Endothelial cell of umbilical vein (primary cell): ENCODE results near the gene RILPL1. TPM values are rescaled to one million over a fixed set of nuclear protein-coding genes. Genes with fewer than 3 reads are reported as not detected.

Experiments used
- BruUV-seq: library from RNA; stranded (reverse); fragments of 400-500 nt; replicated peaks from 2 replicates; lab custom pipeline; 2021; lab: Mats Ljungman, UMichigan
- CTCF ChIA-PET: fragments of 300-600, 350-600 bp; sonication (Branson Sonifier 250); formaldehyde crosslinking; loops from one replicate; lab custom pipeline; 2021; ENCODE audit warnings: antibody characterized with exemption, inconsistent platforms; lab: Charles Lee
- POLR2A ChIA-PET: fragments of 300-600, 350-600 bp; sonication (Branson Sonifier 250); formaldehyde crosslinking; loops from one replicate; lab custom pipeline; 2021; ENCODE audit warnings: antibody characterized with exemption, inconsistent platforms; lab: Charles Lee
- DNase-seq: peaks from one replicate; pipeline ENCODE4 v3.0.0-alpha.2; 2011; ENCODE audit warnings: low read depth, low spot score
- FAIRE-seq: peaks from 2 replicates; lab custom pipeline; 2011; peaks lifted over from hg19 to GRCh38; lab: Jason Lieb, UNC
- H2AFZ ChIP-seq: 2 replicates; pipeline ENCODE4 v1.6.0; 2012; ENCODE audit warnings: low read depth, low read length, control low read depth, inconsistent platforms
- H3K27ac ChIP-seq: 2 replicates; pipeline ENCODE4 v1.5.1; 2011; ENCODE audit warnings: low read depth, mild to moderate bottlenecking, control low read depth, low read length, moderate library complexity; ENCODE audit not compliant: insufficient read depth
- H3K27me3 ChIP-seq, 2 experiments: 2 replicates each; pipeline versions ENCODE4 v1.6.0 to v1.6.1; 2011; ENCODE audit warnings: low read length in 2 of 2, mixed read lengths in 1 of 2; ENCODE audit not compliant: control insufficient read depth in 2 of 2, insufficient read depth in 2 of 2
- H3K36me3 ChIP-seq, 2 experiments: 2 replicates in 1 of 2; 3 replicates in 1 of 2; pipeline ENCODE4 v1.5.1; 2011; ENCODE audit warnings: low read length in 2 of 2, mild to moderate bottlenecking in 1 of 2, moderate library complexity in 1 of 2; ENCODE audit not compliant: control insufficient read depth in 2 of 2, insufficient read depth in 2 of 2; ENCODE audit errors: extremely low read depth in 1 of 2
- H3K4me1 ChIP-seq: 3 replicates; pipeline ENCODE4 v1.5.1; 2011; ENCODE audit warnings: mild to moderate bottlenecking, low read length; ENCODE audit not compliant: control insufficient read depth, insufficient read depth; ENCODE audit errors: extremely low read depth
- H3K4me2 ChIP-seq: 2 replicates; pipeline ENCODE4 v1.6.1; 2011; ENCODE audit warnings: low read length, control low read depth, mixed read lengths; ENCODE audit not compliant: insufficient read depth
- H3K4me3 ChIP-seq, 3 experiments: fragments of 200-600 bp in 1 of 3; sonication (generic), shearing (Covaris generic) in 1 of 3; replicated peaks in 1 of 3; 2 replicates each; pipeline ENCODE4 v1.5.1; 2011 to 2016; ENCODE audit warnings: control low read depth in 3 of 3, low read length in 3 of 3, mild to moderate bottlenecking in 2 of 3, inconsistent platforms in 1 of 3, low read depth in 1 of 3, moderate library complexity in 1 of 3; ENCODE audit not compliant: insufficient read depth in 1 of 3
- H3K79me2 ChIP-seq: 2 replicates; pipeline ENCODE4 v1.6.0; 2012; ENCODE audit warnings: low read length, inconsistent platforms; ENCODE audit not compliant: control insufficient read depth, insufficient read depth
- H3K9ac ChIP-seq: replicated peaks from 2 replicates; pipeline ENCODE3; 2011; ENCODE audit warnings: low read length, control low read depth; ENCODE audit not compliant: insufficient read depth; ENCODE audit errors: extremely low read depth
- H3K9me1 ChIP-seq: replicated peaks from 3 replicates; pipeline ENCODE4 v1.6.0; 2011; ENCODE audit warnings: mild to moderate bottlenecking, low read length; ENCODE audit not compliant: control insufficient read depth, insufficient read depth; ENCODE audit errors: extremely low read depth
- H3K9me3 ChIP-seq: replicated peaks from 2 replicates; pipeline ENCODE4 v1.5.1; 2012; ENCODE audit warnings: low read length, inconsistent platforms; ENCODE audit not compliant: control insufficient read depth, insufficient read depth
- H4K20me1 ChIP-seq: replicated peaks from 2 replicates; pipeline ENCODE3; 2011; ENCODE audit warnings: mild to moderate bottlenecking, low read length; ENCODE audit not compliant: control insufficient read depth, insufficient read depth; ENCODE audit errors: extremely low read depth
- EZH2 ChIP-seq: IDR thresholded peaks from 2 replicates; pipeline ENCODE4 v1.6.1; 2012; ENCODE audit warnings: borderline replicate concordance, low read depth, mild to moderate bottlenecking, moderate library complexity, low read length, inconsistent platforms; ENCODE audit not compliant: severe bottlenecking
- FOS ChIP-seq: IDR thresholded peaks from 2 replicates; pipeline ENCODE4 v1.6.1; 2011; ENCODE audit warnings: mild to moderate bottlenecking, low read length, moderate library complexity, borderline replicate concordance; ENCODE audit not compliant: insufficient read depth
- GATA2 ChIP-seq: IDR thresholded peaks from 2 replicates; pipeline ENCODE4 v1.7.0; 2011; ENCODE audit warnings: low read depth, mild to moderate bottlenecking, moderate library complexity, mixed read lengths, low read length; ENCODE audit not compliant: insufficient read length, insufficient read depth
- JUN ChIP-seq: IDR thresholded peaks from 2 replicates; pipeline ENCODE4 v1.6.1; 2011; ENCODE audit warnings: borderline replicate concordance, low read depth; ENCODE audit not compliant: insufficient read length, insufficient read depth
- MYC ChIP-seq: IDR thresholded peaks from one replicate; pipeline ENCODE4 v1.6.1; 2011; ENCODE audit warnings: mild to moderate bottlenecking, low read depth, low read length
- POLR2A ChIP-seq: IDR thresholded peaks from 2 replicates; pipeline ENCODE4 v1.6.1; 2012; ENCODE audit warnings: low read depth, mild to moderate bottlenecking, control low read depth, low read length
- POLR2AphosphoS5 ChIP-seq: IDR thresholded peaks from 2 replicates; pipeline ENCODE4 v1.6.1; 2012; ENCODE audit warnings: low read depth, mild to moderate bottlenecking, control low read depth, low read length, moderate library complexity; ENCODE audit not compliant: insufficient read depth
- dilution Hi-C: fragments of 300-500 bp; cut with MboI; formaldehyde crosslinking; loops from one replicate; pipeline ENCODE4 v1.15.0; 2019; ENCODE audit warnings: low sequenced_read_pairs; ENCODE audit not compliant: extremely low pct_ligation_motif_present
- intact Hi-C: fragments of 100-400 bp; cut with micrococcal nuclease; formaldehyde crosslinking; loops from one replicate; pipeline ENCODE4 v1.10.0; 2022
- polyA plus RNA-seq, 4 experiments: library from polyadenylated mRNA; depleted of rRNA in 3 of 4; stranded (reverse) in 3 of 4; unstranded in 1 of 4; fragments of >200 nt; gene quantifications; 2 replicates each; pipeline versions ENCODE4 v1.2.1 to v1.2.3, GENCODE V29; 2011 to 2012; ENCODE audit warnings: missing spikeins in 1 of 4
- total RNA-seq: library from RNA; stranded (reverse); gene quantifications from 2 replicates; pipeline ENCODE4 v1.2.3, GENCODE V29; 2021
- TF ChIP-seq, protein P1 (sequence below), 2 donors: IDR thresholded peaks; 1 replicate in 1 of 2; 2 replicates in 1 of 2; pipeline ENCODE4 v1.5.1; 2011; ENCODE audit warnings: low read length in 2 of 2, mild to moderate bottlenecking in 2 of 2, moderate library complexity in 2 of 2, control low read depth in 1 of 2, inconsistent platforms in 1 of 2, low read depth in 1 of 2; ENCODE audit not compliant: insufficient read depth in 1 of 2; ENCODE audit errors: extremely low read depth in 1 of 2
- TF ChIP-seq, protein P2 (sequence below): IDR thresholded peaks from 2 replicates; pipeline ENCODE4 v1.6.1; 2011; ENCODE audit not compliant: insufficient read depth, insufficient read length

RILPL1 gene
- total and polyA plus RNA-seq, 2 donors (not counting 3 experiments of a cell fraction or from before 2014, with no cell fraction given): 30.4 to 34.3 TPM

DNA sequence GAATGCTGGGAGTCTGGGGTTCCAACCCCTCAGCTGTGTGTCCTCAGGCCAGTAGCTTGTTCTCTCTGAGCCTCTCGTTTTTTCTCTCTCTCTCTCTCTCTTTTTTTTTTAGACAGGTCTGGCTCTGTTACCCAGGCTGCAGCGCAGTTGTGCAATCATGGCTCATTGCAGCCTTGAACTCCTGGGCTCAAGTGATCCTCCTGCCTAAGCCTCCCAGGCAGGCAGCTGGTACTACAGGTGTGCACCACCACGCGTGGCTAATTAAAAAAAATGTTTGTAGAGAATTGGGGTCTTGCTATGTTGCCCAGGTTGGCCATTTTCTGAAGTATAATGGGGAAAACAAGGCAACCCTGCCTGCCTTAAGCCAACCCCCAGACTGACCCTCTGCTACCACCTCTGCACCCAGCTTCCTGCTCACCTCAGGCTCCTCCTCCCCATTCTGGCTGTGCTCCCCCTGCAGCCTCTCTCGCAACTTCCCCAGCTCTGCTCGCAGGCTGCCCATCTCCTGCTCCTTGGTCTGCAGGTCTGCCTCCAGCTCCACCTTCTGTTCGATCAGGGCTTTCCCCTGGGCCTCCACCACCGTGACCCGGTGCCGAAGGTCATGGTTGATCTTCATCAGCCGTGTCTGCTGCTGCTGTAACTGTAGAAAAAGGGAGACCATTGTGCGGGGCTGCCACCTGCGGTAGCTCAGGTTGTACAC lies 35.2 kb downstream of the RILPL1 start:
- peaks cover 4 to 27% of the 10 kb centered on the region in 2 experiments for H3K36me3 ChIP-seq
- TF ChIP-seq GATA2: no peak
- TF ChIP-seq, protein P1, sequence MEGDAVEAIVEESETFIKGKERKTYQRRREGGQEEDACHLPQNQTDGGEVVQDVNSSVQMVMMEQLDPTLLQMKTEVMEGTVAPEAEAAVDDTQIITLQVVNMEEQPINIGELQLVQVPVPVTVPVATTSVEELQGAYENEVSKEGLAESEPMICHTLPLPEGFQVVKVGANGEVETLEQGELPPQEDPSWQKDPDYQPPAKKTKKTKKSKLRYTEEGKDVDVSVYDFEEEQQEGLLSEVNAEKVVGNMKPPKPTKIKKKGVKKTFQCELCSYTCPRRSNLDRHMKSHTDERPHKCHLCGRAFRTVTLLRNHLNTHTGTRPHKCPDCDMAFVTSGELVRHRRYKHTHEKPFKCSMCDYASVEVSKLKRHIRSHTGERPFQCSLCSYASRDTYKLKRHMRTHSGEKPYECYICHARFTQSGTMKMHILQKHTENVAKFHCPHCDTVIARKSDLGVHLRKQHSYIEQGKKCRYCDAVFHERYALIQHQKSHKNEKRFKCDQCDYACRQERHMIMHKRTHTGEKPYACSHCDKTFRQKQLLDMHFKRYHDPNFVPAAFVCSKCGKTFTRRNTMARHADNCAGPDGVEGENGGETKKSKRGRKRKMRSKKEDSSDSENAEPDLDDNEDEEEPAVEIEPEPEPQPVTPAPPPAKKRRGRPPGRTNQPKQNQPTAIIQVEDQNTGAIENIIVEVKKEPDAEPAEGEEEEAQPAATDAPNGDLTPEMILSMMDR (IDR thresholded peaks at IDR 0.05; ENCODE audit: extremely low read depth in 1 of 2, insufficient read depth in 1 of 2, low read depth in 1 of 2, low read length in 2 of 2): no peak
- TF ChIP-seq POLR2A: no peak
- TF ChIP-seq EZH2: no peak
- TF ChIP-seq, protein P2, sequence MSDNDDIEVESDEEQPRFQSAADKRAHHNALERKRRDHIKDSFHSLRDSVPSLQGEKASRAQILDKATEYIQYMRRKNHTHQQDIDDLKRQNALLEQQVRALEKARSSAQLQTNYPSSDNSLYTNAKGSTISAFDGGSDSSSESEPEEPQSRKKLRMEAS: no peak
- no peak for TF ChIP-seq JUN
- no peak for TF ChIP-seq MYC
- TF ChIP-seq POLR2AphosphoS5: no peak
- no peak for TF ChIP-seq FOS
- H3K27ac ChIP-seq: no peak overlapping the region
- intact Hi-C loops (no loop called here), dilution Hi-C loops (no loop called here)
- no peaks in the 10 kb centered on the region for H4K20me1 ChIP-seq
- no peak overlapping the region for H3K9ac ChIP-seq
- POLR2A ChIA-PET: no interaction called here
- no peak overlapping the region for H3K4me2 ChIP-seq
- no peaks in the 10 kb centered on the region for H3K4me1 ChIP-seq
- no TSS peak for BruUV-seq
- H3K4me3 ChIP-seq: no peak overlapping the region
- no peaks in the 10 kb centered on the region for H3K79me2 ChIP-seq
- CTCF ChIA-PET: interaction anchor here (0.7 kb wide), 1 partner anchor 84 kb away, joined by 3 read pairs; no protein-coding TSS in a partner anchor
- FAIRE-seq (no peak), DNase-seq (no peak)
- H3K27me3 ChIP-seq: no peaks in the 10 kb centered on the region
- H3K9me3 ChIP-seq: no peaks in the 10 kb centered on the region
- no peaks in the 10 kb centered on the region for H3K9me1 ChIP-seq
- no peak overlapping the region for H2AFZ ChIP-seq
